Kidney epithelial cell (primary cell): ENCODE results near the gene SIDT2. TPM values are rescaled to one million over a fixed set of nuclear protein-coding genes. Genes with fewer than 3 reads are reported as not detected.

Experiments used
- DNase-seq: peaks from one replicate; pipeline ENCODE4 v3.0.0-alpha.2; 2010; ENCODE audit warnings: low read depth
- H3K27me3 ChIP-seq: 2 replicates; pipeline ENCODE4 v1.6.0; 2011; ENCODE audit warnings: low read length; ENCODE audit not compliant: control insufficient read depth, insufficient read depth
- H3K36me3 ChIP-seq: 2 replicates; pipeline ENCODE4 v1.5.1; 2011; ENCODE audit warnings: low read length; ENCODE audit not compliant: control insufficient read depth, insufficient read depth
- H3K4me3 ChIP-seq: 2 replicates; pipeline ENCODE4 v1.5.1; 2011; ENCODE audit warnings: low read depth, mild to moderate bottlenecking, control low read depth, low read length
- CTCF ChIP-seq: IDR thresholded peaks from 2 replicates; pipeline ENCODE4 v1.5.1; 2011; ENCODE audit warnings: mild to moderate bottlenecking, moderate library complexity, low read length, control low read depth, inconsistent platforms; ENCODE audit not compliant: insufficient read depth, poor library complexity, severe bottlenecking
- total RNA-seq: library from RNA; depleted of rRNA; stranded (reverse); fragments of >200 nt; gene quantifications from 2 replicates; pipeline ENCODE4 v1.2.3, GENCODE V29; 2015

SIDT2 gene
- total RNA-seq, 1 donor from 2014 or later = 14.6 TPM

- H3K36me3 ChIP-seq = no peaks in the 10 kb centered on the region
- no peak overlapping the region for H3K4me3 ChIP-seq
- TF ChIP-seq CTCF = no peak
- no peak for DNase-seq
- no peaks in the 10 kb centered on the region for H3K27me3 ChIP-seq
These were observed 7.3 kb downstream of the SIDT2 start for GRCh38 chr11:117185736-117186430.

GRCh38 chr11:117186431-117186761 lies 7.9 kb downstream of the SIDT2 start:
- no peak overlapping the region for H3K4me3 ChIP-seq
- H3K27me3 ChIP-seq = no peaks in the 10 kb centered on the region
- no peak for DNase-seq
- no peaks in the 10 kb centered on the region for H3K36me3 ChIP-seq
- no peak for TF ChIP-seq CTCF

GRCh38 chr11:117187007-117187406 lies 8.5 kb downstream of the SIDT2 start:
- Histone ChIP-seq H3K27me3 (no peaks in the 10 kb centered on the region), H3K4me3 (no peak overlapping the region), H3K36me3 (no peaks in the 10 kb centered on the region)
- TF ChIP-seq CTCF = no peak
- DNase-seq = no peak

GRCh38 chr11:117187428-117187798 lies 8.9 kb downstream of the SIDT2 start:
- H3K27me3 ChIP-seq = no peaks in the 10 kb centered on the region
- H3K4me3 ChIP-seq = no peak overlapping the region
- no peak for DNase-seq
- TF ChIP-seq CTCF = no peak
- no peaks in the 10 kb centered on the region for H3K36me3 ChIP-seq

GRCh38 chr11:117187799-117188481 lies 9.4 kb downstream of the SIDT2 start:
- Histone ChIP-seq H3K4me3 (no peak overlapping the region), H3K36me3 (no peaks in the 10 kb centered on the region), H3K27me3 (no peaks in the 10 kb centered on the region)
- DNase-seq = no peak
- no peak for TF ChIP-seq CTCF
